Erythroblast (primary cell): ENCODE results near the gene GKN1.

ENCODE experiments used
- GATA1 ChIP-seq: IDR thresholded peaks from 2 replicates; pipeline ENCODE4 v1.6.1; 2011; ENCODE audit warnings: low read depth, mild to moderate bottlenecking, control low read depth, low read length, moderate library complexity
- POLR2A ChIP-seq: IDR thresholded peaks from 2 replicates; pipeline ENCODE4 v1.6.1; 2011; ENCODE audit warnings: mild to moderate bottlenecking, low read length

GRCh38 chr2:68977453-68977852, 3.0 kb downstream of the GKN1 start:
- TF ChIP-seq POLR2A (no peak), GATA1 (no peak)
